ENCODE data around the gene RAD51C.
"Not testable (repeated sequence)": the region's sequence is repeated elsewhere in the genome, so short reads cannot be mapped to it uniquely, and the experiment has no call there.

RAD51C gene

GRCh38 chr17:58741121-58741625 is 48.8 kb downstream of the RAD51C start:
- no peak for DNase-seq (ENCODE audit: low read depth in 2 of 2)

GRCh38 chr17:58747674-58748073 is 55.3 kb downstream of the RAD51C start:
- no peak for DNase-seq (ENCODE audit: low read depth in 2 of 2)

- not testable (repeated sequence) for DNase-seq (ENCODE audit: low read depth in 2 of 2)
These were observed 57.2 kb downstream of the RAD51C start for GRCh38 chr17:58749627-58750026.

- DNase-seq (ENCODE audit: low read depth in 2 of 2): no peak
These were observed 60.6 kb downstream of the RAD51C start for GRCh38 chr17:58753026-58753425.

- no peak for DNase-seq (ENCODE audit: low read depth in 2 of 2)
These were observed 62.8 kb downstream of the RAD51C start for GRCh38 chr17:58755269-58755576.

GRCh38 chr17:58755577-58756245 is 63.3 kb downstream of the RAD51C start, which contains the start of gene PPM1E:
PPM1E (plus strand) TSS chr17:58755854.
- DNase-seq (ENCODE audit: low read depth in 2 of 2): peak; percentile 31 to 36

GRCh38 chr17:58756246-58757161 is 64.1 kb downstream of the RAD51C start:
- no peak for DNase-seq (ENCODE audit: low read depth in 2 of 2)

- DNase-seq (ENCODE audit: low read depth in 2 of 2): no peak
These were observed 64.8 kb downstream of the RAD51C start for GRCh38 chr17:58757162-58757613.

GRCh38 chr17:58758890-58759289 is 66.5 kb downstream of the RAD51C start:
- no peak for DNase-seq (ENCODE audit: low read depth in 2 of 2)

GRCh38 chr17:58759522-58759921 is 67.1 kb downstream of the RAD51C start:
- no peak for DNase-seq (ENCODE audit: low read depth in 2 of 2)

GRCh38 chr17:58760248-58760647 is 67.8 kb downstream of the RAD51C start:
- no peak for DNase-seq (ENCODE audit: low read depth in 2 of 2)

GRCh38 chr17:58763263-58763662 is 70.9 kb downstream of the RAD51C start:
- no peak for DNase-seq (ENCODE audit: low read depth in 2 of 2)

- no peak for DNase-seq (ENCODE audit: low read depth in 2 of 2)
These were observed 72.0 kb downstream of the RAD51C start for GRCh38 chr17:58764373-58764772.

GRCh38 chr17:58778482-58778881 is 86.1 kb downstream of the RAD51C start:
- DNase-seq (ENCODE audit: low read depth in 2 of 2): not testable (repeated sequence)

- DNase-seq (ENCODE audit: low read depth in 2 of 2): no peak
These were observed 87.0 kb downstream of the RAD51C start for GRCh38 chr17:58779446-58779845.

GRCh38 chr17:58783380-58783779 is 91.0 kb downstream of the RAD51C start:
- no peak for DNase-seq (ENCODE audit: low read depth in 2 of 2)

GRCh38 chr17:58785097-58785496 is 92.7 kb downstream of the RAD51C start:
- no peak for DNase-seq (ENCODE audit: low read depth in 2 of 2)

Measured in stimulated activated CD8-positive, alpha-beta memory T cell treated with anti-CD3 and anti-CD28 coated beads, Interleukin-2, amount 100 ng/mL, for 48 hours (primary cell).